GM21717 (cell line): ENCODE results near the gene HSD17B13.
A peak's percentile ranks its signal among the peaks of the same experiment; 100 is the strongest.
"Not testable (repeated sequence)": the region's sequence is repeated elsewhere in the genome, so short reads cannot be mapped to it uniquely, and the experiment has no call there.

ENCODE experiments used
- ATAC-seq: cut with Tn5 transposase; IDR thresholded peaks from one replicate; pipeline ENCODE4 v1.9.1; 2021; ENCODE audit warnings: mild to moderate bottlenecking, moderate library complexity; ENCODE audit not compliant: unreplicated experiment

HSD17B13 gene

DNA sequence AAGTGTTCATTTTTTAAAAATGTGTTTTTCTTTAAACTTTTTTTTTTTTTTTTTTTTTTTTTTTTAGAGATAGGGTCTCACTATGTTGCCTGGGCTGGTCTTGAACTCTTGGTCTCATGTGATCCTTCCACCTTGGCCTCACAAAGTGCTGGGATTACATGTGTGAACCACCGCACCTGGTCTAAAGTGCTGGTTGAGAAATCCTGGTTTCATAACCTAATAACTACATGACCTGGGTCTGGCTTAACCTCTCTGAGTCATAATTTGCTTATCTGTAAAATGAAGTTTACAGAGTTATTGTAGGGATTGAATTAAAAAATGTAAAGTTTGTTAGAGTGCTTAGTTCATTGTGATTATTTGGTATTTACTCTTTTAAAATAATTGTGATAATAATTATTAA is 5.2 kb downstream of the HSD17B13 start:
- ATAC-seq: no peak

DNA sequence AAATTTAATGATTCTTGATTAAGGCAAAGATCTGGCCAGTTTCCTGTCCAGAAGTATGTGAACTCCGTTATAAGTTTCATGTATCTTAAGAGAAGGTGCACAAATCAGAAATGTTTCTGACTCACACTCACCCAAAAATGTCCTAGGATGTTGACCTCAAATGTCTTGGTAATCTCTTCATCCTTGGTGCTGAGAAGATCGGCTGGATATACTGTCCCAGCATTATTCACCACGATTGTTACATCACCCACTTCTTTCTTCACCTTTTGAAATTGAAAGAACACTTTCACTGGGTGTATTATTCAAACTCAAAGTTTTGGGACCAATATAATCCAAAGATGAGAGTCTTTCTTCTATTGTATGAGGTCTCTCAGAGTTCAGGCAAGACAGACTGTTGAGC is 5.7 kb downstream of the HSD17B13 start:
- ATAC-seq: no peak

DNA sequence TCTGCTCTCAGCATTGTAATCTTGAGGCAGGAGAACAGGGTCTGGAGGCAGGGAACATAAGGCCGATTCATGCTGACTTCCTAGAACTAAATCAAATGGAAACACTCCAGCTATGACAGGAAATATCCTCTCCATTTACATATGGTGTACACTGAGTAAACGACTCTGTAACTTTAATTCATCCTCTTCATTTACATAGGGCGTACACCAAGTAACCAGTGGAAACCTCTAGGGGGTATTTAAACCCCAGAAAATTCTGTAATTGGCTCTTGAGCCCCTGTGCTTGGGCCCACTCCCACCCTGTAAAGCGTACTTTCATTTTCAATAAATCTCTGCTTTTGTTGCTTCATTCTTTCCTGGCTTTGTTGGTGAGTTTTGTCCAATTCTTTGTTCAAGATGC is 7.7 kb downstream of the HSD17B13 start:
- not testable (repeated sequence) for ATAC-seq

DNA sequence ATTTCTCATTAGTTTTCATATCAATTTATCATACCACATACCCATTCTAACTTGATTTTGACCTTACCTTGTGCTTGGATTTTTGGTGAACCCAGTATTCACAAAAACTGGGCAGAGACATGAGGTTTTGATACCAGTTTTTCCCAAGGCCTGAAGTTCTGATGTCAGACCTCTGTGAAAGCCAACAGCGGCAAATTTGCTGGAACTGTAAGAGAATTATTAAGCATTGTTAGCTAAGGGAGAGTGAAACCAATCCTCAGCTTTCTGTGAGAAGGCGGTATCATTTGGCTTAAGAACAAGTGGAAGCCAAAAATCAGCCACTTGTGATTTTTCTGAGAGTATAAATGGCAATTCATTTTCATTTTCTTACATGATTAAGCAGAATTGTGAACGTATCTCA is 8.9 kb downstream of the HSD17B13 start:
- no peak for ATAC-seq

DNA sequence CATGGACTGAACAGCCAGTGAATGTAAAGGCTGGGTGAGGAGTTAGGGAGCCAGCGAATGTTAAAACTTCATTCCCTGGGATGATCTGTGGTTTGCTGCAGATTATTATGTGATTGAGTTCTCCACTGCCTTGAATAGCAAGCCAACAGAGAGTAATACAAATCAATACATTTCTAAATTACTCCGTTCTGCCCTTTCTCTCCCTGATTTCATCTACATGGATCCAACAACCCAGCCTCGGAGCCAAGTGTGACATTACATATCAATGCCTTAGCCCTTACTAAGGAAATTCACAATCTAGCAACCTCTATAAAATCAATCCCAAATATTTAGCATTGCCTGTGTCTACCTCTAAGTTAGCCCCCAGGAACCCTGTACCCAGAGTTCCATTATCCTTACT is 11.0 kb downstream of the HSD17B13 start:
- no peak for ATAC-seq

DNA sequence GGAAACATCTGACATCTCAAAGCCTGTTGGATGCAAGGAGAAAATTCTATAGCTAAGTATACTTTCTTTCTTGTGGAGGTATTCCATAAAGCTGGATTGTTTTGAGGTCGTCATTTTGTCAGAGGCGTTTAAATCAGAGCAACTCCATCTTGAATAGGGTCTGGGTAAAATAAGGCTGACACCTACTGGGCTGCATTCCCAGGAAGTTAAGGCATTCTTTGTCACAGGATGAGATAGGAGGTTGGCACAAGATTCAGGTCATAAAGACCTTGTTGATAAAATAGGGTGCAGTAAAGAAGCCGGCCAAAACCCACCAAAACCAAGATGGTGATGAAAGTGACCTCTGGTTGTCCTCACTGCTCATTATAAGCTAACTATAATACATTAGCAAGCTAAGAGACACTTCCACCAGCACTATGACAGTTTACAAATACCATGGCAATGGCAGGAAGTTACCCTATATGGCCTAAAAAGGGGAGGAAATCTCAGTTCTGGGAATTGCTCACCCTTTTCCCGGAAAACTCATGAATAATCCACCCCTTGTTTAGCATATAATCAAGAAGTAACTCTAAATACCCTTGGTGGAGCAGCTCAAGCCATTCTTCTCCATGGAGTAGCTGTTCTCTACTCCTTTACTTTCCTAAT is 11.9 kb downstream of the HSD17B13 start:
- no peak for ATAC-seq

DNA sequence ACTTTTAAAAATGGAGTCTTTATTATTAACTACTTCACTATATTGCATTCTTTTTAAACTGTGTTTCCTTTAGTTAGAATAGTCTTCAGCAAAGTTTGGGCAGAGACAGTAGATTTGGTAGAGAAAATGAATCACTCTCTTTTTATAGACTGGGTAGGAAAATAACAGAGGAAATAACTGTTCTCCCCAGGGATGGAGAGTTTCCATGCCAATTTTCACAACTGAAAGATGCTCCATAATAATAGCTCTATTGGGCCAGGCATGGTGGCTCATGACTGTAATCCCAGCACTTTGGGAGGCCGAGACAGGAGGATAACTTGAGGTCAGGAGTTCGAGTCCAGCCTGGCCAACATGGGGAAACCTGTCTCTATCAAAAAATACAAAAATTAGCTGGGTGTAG is 13.1 kb downstream of the HSD17B13 start:
- ATAC-seq: no peak

DNA sequence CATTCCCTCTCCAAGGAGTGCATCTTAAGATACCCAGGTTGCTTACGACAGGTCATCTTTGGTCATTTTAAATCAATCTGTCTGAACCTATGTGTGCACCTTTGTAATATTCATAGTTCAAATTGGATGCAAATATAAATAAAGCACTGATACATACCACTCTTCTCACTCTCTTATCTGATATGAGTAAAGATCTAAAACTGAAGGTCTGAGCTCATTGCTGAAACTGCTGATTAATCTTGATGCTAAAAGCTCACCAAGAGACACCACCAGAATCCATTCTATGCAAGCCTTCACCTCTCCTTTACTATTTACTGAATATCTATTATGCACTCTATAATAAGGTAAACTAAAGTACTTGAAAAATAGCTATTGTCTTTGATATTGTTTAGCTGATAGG is 16.6 kb downstream of the HSD17B13 start:
- peak; percentile 66 for ATAC-seq

DNA sequence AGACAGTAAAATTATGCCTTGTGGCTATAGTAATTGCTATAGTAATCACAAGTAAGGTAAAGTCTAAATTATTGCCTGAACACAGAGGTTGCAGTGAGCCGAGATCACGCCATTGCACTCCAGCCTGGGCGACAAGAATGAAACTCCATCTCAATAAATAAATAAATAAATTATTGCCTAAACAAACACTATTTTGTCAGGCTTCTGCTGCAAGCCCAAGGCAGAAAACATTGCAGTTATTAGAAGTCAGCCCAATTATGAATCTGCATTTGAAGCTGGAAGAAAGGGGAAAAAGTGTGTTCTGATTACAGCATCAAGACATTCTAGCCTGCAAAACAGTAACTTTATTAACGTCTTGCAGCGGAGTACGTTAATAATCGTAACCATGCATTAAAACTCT is 17.1 kb downstream of the HSD17B13 start:
- no peak for ATAC-seq

DNA sequence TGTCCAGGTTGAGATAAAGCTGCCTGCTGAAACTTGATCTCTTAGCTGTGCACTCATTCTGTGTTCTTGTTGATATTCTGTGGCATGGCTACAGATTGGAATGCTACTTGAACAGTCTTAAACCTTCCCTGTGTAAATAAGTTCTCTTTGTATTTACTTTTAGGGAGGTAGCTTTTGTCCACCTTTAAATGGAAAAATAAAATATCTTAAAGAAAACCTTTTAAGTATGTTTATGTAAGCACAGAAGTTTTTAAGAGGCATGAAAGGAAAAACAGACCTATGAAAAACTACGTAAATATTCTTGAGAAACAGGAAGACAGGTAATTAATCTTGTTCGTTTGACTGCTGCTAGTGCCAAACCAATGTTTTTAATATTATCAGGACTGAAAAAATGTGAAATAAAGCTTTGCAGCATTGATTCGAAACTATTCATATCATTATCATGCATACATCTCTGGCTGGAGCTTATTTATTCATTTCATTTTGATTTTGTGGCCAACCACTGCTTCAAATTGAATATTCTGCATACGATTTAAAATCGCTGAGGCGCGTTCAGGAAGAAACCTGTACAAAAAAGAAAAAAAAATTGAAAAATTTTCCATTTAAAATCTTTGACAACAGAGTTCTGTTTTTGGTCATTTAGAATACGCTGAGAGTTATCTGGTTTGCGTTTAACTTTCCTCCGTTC is 17.8 kb downstream of the HSD17B13 start:
- ATAC-seq: no peak

DNA sequence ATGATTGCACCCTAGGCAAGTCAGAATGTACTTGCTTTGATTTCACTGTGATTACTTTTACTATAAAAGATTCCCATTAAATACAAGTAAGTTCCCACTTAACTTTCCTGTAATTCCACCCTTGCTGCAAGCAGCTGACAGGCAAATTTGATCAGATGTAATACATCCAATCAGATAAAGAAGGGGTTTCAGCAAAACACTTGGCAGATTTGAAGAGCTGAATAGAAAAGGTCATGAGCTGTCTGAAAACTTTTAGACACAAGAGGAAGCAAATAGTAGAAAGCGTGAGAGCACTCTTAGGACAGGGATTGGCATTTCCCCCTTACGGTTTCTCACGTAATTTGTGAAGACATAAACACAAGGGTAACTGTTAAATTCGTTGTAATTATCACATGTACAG is 22.8 kb downstream of the HSD17B13 start:
- ATAC-seq: no peak

DNA sequence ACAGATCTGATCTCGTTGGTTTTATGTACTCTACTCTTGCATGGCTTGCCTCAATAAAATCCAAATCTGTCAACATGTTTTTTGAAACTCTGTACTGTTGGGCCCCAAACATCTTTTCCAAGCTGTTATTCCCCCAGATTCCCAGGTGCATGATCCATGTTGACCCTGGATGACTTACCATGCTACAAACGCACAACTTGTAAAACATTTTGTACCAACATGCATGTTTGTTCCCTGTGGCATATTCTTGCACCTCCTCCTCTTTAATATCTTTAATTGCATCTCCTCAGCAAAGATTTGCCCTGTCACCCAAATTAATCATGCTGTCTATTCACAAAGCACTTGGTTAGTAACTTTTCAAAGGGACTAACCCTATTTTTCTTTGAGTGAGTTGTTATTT is 24.3 kb downstream of the HSD17B13 start:
- no peak for ATAC-seq

DNA sequence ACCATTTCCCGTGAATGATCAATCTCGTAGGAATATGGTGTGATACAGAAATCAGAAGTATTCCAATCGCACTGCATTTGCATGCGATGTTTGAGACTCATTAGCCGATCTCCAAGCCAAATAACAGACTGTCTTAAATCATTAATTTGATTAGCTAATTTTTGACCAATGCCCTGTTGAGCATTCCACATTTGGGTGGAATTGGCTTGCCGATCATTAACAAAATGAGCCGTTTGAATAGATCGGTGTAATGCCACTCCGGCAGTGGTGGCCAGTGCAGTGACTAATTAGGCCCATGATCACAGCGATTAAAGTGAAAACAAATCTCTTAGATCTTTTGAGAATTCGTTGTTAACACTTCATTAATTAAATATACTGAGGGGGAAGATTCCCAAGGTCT is 27.8 kb downstream of the HSD17B13 start:
- ATAC-seq: not testable (repeated sequence)

DNA sequence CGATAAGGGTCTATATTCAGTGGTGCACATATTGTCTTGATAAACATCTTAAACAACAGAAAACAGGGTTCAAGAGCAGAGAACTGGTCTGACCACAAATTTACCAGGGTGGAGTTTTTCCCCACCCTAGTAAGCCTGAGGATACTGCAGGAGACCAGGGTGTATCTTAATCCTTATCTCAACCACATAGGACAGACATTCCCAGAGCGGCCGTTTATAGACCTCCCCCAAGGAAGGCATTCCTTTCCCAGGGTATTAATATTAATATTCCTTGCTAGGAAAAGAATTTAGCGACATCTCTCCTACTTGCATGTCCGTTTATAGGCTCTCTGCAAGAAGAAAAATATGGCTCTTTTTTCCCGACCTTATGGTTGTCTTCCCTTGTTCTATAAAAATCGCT is 28.8 kb downstream of the HSD17B13 start:
- ATAC-seq: not testable (repeated sequence)

DNA sequence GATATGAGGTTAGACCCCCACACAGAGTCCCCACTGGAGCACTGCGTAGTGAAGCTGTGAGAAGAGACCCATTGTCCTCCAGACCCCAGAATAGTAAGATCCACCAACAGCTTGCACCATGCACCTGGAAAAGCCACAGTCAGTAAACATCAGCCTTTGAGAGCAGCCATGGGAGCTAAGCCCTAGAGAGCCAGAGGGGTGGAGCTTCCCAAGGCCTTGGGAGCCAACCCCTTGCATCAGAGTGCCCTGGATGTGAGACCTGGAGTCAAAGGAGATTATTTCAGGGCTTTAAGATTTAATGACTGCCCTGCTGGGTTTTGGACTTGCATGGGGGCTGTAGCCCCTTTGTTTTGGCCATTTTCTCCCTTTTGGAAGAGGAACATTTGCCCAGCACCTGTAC is 35.7 kb downstream of the HSD17B13 start:
- no peak for ATAC-seq

DNA sequence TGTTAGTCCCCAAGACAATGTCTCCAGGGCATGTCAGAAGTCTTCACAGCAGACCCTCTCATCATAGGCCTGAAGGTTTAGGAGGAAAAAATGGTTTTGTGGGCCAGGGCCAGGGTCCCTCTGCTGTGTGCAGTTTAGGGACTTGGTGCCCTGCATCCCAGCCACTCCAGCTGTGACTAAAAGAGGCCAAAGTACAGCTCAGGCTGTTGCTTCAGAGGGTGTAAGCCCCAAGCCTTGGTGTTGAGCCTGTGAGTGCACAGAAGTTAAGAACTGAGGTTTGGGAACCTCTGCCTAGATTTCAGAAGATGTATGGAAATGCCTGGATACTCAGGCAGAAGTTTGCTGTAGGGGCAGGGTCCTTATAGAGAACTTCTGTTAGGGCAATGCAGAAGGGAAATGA is 38.4 kb downstream of the HSD17B13 start:
- ATAC-seq: not testable (repeated sequence)

DNA sequence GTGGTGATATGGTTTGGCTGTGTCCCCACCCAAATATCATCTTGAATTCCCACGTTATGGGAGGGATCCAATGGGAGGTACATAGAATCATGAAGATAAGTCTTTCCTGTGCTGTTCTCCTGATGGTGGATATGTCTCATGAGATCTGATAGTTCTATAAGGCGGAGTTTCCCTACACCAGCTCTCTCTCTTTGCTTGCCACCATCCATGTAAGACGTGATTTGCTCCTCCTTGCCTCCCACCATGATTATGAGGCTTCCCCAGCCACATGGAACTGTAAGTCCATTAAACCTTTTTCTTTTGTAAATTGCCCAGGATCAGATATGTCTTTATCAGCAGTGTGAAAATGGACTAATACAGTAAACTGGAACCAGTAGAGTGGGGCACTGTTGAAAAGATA is 39.5 kb downstream of the HSD17B13 start:
- ATAC-seq: no peak

DNA sequence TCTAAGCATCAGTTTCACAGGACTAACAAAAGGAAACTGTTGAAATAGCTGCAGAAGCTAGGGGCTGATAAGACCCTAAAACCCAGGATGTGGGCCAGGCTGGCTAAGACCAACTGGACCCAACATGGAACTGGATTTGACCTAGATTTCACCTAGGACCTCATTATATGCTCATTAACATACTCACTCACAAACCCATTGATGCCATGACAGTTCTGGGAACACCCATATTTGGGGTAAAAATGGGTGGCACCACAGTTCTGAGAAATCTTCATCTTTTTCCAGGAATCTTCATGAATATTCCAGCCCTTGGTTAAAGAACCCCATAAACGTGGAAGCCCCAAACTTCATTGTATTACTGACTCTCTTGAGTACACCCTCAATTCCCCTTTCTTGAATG is 41.1 kb downstream of the HSD17B13 start:
- no peak for ATAC-seq

DNA sequence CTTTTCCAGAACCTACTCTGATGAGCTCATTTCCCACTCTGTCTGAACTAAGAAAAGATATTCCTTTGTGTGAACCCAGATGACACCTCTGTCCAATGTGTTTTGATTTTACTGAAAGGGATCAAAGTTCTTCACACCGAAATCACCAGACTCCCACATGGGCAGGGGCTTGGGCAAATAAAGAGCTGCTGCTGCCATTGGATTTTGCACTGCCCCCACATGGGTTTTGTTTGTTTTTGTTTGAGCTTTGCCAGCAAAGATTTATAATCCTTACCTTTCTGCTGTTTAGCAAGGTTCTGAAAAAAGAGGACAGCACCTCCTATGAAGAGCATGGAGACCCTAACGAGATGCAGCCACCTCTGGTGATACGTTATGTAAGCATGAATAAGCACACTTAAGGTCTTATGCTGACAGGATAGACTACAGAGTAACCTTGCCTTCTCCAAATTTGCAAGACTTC is 44.3 kb downstream of the HSD17B13 start:
- ATAC-seq: no peak

DNA sequence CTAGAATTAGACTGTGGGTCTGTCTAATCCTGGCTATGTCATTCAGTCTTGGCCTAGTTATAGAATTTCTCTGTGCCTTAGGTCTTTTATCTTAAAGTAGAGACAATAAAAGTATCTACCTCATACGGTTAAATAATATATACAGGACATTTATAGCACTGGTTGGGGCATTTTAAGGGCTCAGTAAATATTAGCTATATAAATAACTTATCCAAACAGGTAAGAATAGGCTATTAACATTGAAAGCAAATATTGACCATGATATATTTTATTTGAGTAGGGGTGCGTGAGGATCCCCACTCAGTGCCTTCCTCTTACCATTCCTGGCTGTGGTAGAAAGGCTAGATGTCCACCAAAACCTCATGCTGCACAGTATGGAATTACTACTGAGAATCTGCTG is 47.4 kb downstream of the HSD17B13 start:
- ATAC-seq: no peak

DNA sequence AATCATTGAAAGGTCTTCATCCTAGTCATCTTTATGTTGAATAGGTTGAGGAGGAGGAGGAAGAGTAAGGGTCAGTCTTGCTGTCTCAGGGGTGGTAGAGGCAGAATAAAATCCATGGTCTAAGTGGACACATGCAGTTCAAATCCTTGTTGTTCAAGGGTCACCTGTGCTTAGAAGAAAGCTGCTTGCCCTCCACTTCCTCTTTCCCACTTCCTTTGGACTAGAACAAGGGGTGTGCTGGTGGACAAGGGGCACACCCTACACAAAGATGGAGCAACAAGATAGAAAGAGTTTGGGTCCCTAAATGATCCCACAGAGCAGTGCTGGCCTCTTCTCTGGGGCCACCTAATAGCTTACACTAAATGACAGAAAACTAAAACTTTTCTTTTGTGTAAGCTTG is 47.9 kb downstream of the HSD17B13 start:
- no peak for ATAC-seq

DNA sequence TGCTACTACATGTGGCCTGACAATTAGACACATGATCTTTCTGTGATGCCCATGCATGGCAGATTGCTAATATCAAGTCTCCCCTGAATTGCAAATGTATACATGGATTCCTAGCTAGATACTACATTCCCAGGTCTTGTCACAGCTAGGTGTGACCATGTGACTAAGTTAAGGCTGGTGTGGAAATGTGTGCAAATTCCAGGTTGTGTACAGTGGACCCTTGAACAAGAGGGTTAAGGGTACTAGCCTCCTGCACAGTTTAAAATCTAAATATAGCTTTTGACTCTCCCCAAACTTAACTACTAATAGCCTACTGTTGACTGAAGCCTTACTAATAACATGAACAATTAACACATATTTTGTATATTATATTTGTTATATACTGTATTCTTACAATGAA is 48.4 kb downstream of the HSD17B13 start:
- ATAC-seq: no peak

DNA sequence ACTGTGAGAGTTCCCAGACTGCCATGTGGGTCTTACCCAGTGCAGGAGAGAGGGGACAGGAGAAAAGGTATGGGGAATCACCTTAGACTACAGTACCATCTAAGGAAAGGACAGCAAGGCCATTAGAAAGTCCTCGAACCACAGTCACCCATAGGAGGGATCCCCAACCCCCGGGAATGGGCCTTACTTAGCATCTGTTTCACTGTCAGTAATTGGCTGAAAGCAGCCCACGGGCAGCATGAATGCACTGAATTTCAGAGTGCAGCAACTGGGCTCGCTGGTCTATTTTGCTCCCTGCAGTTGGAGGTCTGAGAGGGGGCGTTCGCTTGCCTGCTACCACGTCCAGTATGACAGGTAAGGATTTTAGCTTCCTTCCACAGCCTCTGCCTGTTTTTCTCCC is 51.9 kb downstream of the HSD17B13 start:
- ATAC-seq: no peak
